Measurements from ENCODE around the gene PELI3. TPM values are rescaled to one million over a fixed set of nuclear protein-coding genes. Genes with fewer than 3 reads are reported as not detected.

The PELI3 gene, protein sequence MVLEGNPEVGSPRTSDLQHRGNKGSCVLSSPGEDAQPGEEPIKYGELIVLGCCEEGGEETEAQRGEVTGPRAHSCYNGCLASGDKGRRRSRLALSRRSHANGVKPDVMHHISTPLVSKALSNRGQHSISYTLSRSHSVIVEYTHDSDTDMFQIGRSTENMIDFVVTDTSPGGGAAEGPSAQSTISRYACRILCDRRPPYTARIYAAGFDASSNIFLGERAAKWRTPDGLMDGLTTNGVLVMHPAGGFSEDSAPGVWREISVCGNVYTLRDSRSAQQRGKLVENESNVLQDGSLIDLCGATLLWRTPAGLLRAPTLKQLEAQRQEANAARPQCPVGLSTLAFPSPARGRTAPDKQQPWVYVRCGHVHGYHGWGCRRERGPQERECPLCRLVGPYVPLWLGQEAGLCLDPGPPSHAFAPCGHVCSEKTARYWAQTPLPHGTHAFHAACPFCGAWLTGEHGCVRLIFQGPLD
- total RNA-seq = 10 to 100 TPM; 20.5 to 43.9 (median 29.9) TPM

DNA sequence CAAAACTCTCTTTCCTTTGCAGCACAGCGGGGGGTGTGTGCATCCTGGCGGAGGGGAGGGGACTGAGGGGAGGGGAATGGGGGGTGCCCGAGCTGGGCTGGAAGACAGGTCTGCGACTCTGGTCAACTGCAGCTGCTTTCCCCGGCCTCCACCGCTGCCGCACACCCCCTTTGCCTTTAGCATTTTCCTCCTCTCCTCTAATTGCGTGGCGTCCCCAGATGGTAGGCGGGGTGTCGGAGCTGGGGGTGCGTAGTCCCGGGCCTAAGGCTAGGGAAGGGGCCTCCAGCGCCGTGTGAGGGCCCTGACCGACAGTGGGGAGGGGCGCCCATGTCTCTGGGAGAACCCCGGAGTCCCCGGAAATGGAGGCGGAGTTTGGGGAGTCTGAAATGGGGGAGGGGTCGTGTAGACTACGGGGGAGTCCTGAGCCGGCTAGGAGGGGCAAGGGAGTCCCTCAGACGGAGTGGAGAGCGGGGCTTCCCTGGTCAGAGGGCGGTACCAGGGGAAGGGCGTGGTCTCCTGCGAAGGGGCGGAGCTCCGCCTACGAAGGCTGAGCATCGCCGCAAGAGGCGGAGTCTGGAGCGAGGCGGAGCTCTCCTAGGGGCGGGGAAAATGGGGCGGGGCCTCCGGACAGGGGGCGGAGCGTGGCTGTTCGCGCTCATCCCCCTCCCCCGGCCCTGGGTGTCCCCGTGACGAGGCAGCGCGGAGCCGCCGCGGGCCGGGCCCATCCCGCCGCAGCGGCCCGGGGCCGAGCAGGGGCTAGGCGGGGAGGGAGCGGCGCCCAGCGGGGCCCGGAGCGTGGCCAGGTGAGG, at the start of gene PELI3:
TSS of gene PELI3 (plus strand) at position 681 of the 809 bp plus-strand sequence. CDS start 1,224 bp downstream, outside the sequence.
- peak within 1 kb of the TSS; percentile 21 to 92 (median 84) for H3K27ac ChIP-seq
- H3K27me3 ChIP-seq = no peaks in the 10 kb centered on the region
- peak; percentile 95 for ATAC-seq
- TF ChIP-seq POLR2A (IDR thresholded peaks at IDR 0.05) (peak; percentile 39 to 45), POLR2AphosphoS5 (IDR thresholded peaks at IDR 0.05) (peak; percentile 24), EP300 (IDR thresholded peaks at IDR 0.05) (no peak)
- TF ChIP-seq, protein P1, sequence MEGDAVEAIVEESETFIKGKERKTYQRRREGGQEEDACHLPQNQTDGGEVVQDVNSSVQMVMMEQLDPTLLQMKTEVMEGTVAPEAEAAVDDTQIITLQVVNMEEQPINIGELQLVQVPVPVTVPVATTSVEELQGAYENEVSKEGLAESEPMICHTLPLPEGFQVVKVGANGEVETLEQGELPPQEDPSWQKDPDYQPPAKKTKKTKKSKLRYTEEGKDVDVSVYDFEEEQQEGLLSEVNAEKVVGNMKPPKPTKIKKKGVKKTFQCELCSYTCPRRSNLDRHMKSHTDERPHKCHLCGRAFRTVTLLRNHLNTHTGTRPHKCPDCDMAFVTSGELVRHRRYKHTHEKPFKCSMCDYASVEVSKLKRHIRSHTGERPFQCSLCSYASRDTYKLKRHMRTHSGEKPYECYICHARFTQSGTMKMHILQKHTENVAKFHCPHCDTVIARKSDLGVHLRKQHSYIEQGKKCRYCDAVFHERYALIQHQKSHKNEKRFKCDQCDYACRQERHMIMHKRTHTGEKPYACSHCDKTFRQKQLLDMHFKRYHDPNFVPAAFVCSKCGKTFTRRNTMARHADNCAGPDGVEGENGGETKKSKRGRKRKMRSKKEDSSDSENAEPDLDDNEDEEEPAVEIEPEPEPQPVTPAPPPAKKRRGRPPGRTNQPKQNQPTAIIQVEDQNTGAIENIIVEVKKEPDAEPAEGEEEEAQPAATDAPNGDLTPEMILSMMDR (IDR thresholded peaks at IDR 0.05) = peak in 1 of 4 experiments; percentile 17
- peaks cover 0 to 34% (median 15%) of the 10 kb centered on the region in 3 donors for H3K4me1 ChIP-seq
- peak within 1 kb of the TSS; percentile 79 to 91 for H3K4me3 ChIP-seq
- peaks cover 0 to 25% of the 10 kb centered on the region in 2 donors for H3K36me3 ChIP-seq
- WGBS, 2 donors (ENCODE audit: low coverage in 1 of 2) = 0% methylated on average over 4 of the region's 63 CpGs; no CpG with 5 or more reads in 1 of the 2 donors
- no peaks in the 10 kb centered on the region for H3K9me3 ChIP-seq

- Histone ChIP-seq H3K36me3 (no peaks in the 10 kb centered on the region), H3K9me3 (no peaks in the 10 kb centered on the region), H3K27ac (peak overlapping the region in 1 of 4 donors; percentile 3), H3K4me3 (no peak overlapping the region), H3K4me1 (peaks cover 0 to 74% (median 21%) of the 10 kb centered on the region in 3 donors), H3K27me3 (no peaks in the 10 kb centered on the region)
- TF ChIP-seq POLR2AphosphoS5 (IDR thresholded peaks at IDR 0.05) = no peak
- TF ChIP-seq, protein P1 (IDR thresholded peaks at IDR 0.05) = no peak
- TF ChIP-seq POLR2A (IDR thresholded peaks at IDR 0.05) = no peak
- no peak for TF ChIP-seq EP300 (IDR thresholded peaks at IDR 0.05)
- ATAC-seq = no peak
- 55 to 58% methylated on average over 9 to 11 of the region's 11 CpGs for WGBS, 2 donors (ENCODE audit: low coverage in 1 of 2)
These were observed 49.7 kb upstream of the PELI3 start for GRCh38 chr11:66417000-66417399.

GRCh38 chr11:66418168-66418985, 48.3 kb upstream of the PELI3 start:
- TF ChIP-seq POLR2A (IDR thresholded peaks at IDR 0.05) (no peak), EP300 (IDR thresholded peaks at IDR 0.05) (no peak), POLR2AphosphoS5 (IDR thresholded peaks at IDR 0.05) (peak; percentile 92)
- TF ChIP-seq, protein P1 (IDR thresholded peaks at IDR 0.05) = peak in 3 of 4 experiments; percentile 47 to 68 (median 62)
- peaks cover 0 to 13% of the 10 kb centered on the region in 2 donors for H3K36me3 ChIP-seq
- no peaks in the 10 kb centered on the region for H3K9me3 ChIP-seq
- peaks cover 0 to 60% (median 21%) of the 10 kb centered on the region in 3 donors for H3K4me1 ChIP-seq
- peak overlapping the region in 3 of 4 donors; percentile 79 to 83 (median 79) for H3K27ac ChIP-seq
- H3K4me3 ChIP-seq = no peak overlapping the region
- no peaks in the 10 kb centered on the region for H3K27me3 ChIP-seq
- peak; percentile 91 for ATAC-seq
- WGBS, 2 donors (ENCODE audit: low coverage in 1 of 2) = 6 to 9% methylated on average over 7 to 10 of the region's 16 CpGs

DNA sequence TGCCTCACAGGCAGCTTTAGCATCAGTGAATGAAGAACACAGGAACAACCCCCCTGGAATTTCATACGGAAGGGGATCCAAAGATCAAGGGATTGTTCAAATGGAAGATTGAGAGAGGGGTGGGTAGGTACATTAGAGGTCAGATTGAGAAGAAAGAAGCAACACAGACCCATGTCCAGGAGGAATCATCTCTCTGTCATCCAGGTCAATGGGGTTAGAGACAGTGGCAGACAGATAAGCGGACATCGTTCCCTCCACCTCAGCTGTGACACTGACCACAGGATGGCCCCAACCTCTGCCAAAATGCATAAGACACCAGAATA, 47.8 kb upstream of the PELI3 start:
- H3K27me3 ChIP-seq = no peaks in the 10 kb centered on the region
- no peak for ATAC-seq
- TF ChIP-seq, protein P1 (IDR thresholded peaks at IDR 0.05) = no peak
- TF ChIP-seq EP300 (IDR thresholded peaks at IDR 0.05) (no peak), POLR2AphosphoS5 (IDR thresholded peaks at IDR 0.05) (no peak), POLR2A (IDR thresholded peaks at IDR 0.05) (no peak)
- peak overlapping the region in 1 of 4 donors; percentile 79 for H3K27ac ChIP-seq
- H3K4me3 ChIP-seq = no peak overlapping the region
- H3K9me3 ChIP-seq = no peaks in the 10 kb centered on the region
- H3K4me1 ChIP-seq = peaks cover 0 to 54% (median 21%) of the 10 kb centered on the region in 3 donors
- 37 to 47% methylated on average over 3 of the region's 3 CpGs for WGBS, 2 donors (ENCODE audit: low coverage in 1 of 2)
- H3K36me3 ChIP-seq = peaks cover 0 to 19% of the 10 kb centered on the region in 2 donors
